Measurements from ENCODE around the gene PTMA. TPM values are rescaled to one million over a fixed set of nuclear protein-coding genes. Genes with fewer than 3 reads are reported as not detected.
A peak's percentile ranks its signal among the peaks of the same experiment; 100 is the strongest.

Gene PTMA
- total RNA-seq, 1 experiment from 2014 or later, result 2,164 TPM

- TF ChIP-seq ZBTB21 (CRISPR knock-in tag; IDR thresholded peaks at IDR 0.05; ENCODE audit: borderline replicate concordance), result no peak
- TF ChIP-seq ZNF232 (CRISPR knock-in tag; IDR thresholded peaks at IDR 0.05), result 0 out of 2 replicates have a peak, but pooled peaks have one; percentile 5
- TF ChIP-seq ZNF281 (CRISPR knock-in tag; IDR thresholded peaks at IDR 0.05), result no peak
- peak; percentile 79 for TF ChIP-seq FOXK1 (CRISPR knock-in tag; IDR thresholded peaks at IDR 0.05)
- TF ChIP-seq NR2C2 (CRISPR knock-in tag; IDR thresholded peaks at IDR 0.05), result peak; percentile 42; the same call in 1 of the 2 replicates
- TF ChIP-seq USF1 (CRISPR knock-in tag; IDR thresholded peaks at IDR 0.05), result 0 out of 2 replicates have a peak, but pooled peaks have one; percentile 32
- peak; percentile 87; the same call in 1 of the 2 replicates for TF ChIP-seq ETV6 (CRISPR knock-in tag; IDR thresholded peaks at IDR 0.05)
- TF ChIP-seq SP1 (CRISPR knock-in tag; conservative IDR thresholded peaks at IDR 0.05), result peak; percentile 76
Observed at GRCh38 chr2:231680992-231681852, 27.1 kb upstream of the PTMA start (continued).

- peak overlapping the region; percentile 99 for H3K27ac Mint-ChIP-seq
- H3K4me3 Mint-ChIP-seq, result peak overlapping the region; percentile 86
- ATAC-seq (no peak), DNase-seq (ENCODE audit: low spot score) (no peak)
- ChIA-PET POLR2A (interaction anchor here (1.0 to 7.0 kb wide), 6 partner anchors 9 to 70 kb away, joined by 3 to 61 read pairs (median 12); partner anchors contain the start of gene PTMA), CTCF (interaction anchor here (1.1 to 13.1 kb wide), 7 partner anchors 8 to 141 kb away, joined by 3 to 206 read pairs (median 7); no protein-coding TSS in a partner anchor)
- H3K9me3 Mint-ChIP-seq, result no peaks in the 10 kb centered on the region
- no peaks in the 10 kb centered on the region for H3K36me3 Mint-ChIP-seq
- H3K27me3 Mint-ChIP-seq (ENCODE audit: low read depth), result no peaks in the 10 kb centered on the region
- peaks cover 54% of the 10 kb centered on the region for H3K4me1 Mint-ChIP-seq
- TF ChIP-seq FOXK1 (CRISPR knock-in tag; IDR thresholded peaks at IDR 0.05) (no peak), ZNF121 (CRISPR knock-in tag; IDR thresholded peaks at IDR 0.05) (no peak), STAT6 (CRISPR knock-in tag; conservative IDR thresholded peaks at IDR 0.05; ENCODE audit: low read depth) (no peak), ETV6 (CRISPR knock-in tag; IDR thresholded peaks at IDR 0.05) (no peak), CREM (CRISPR knock-in tag; IDR thresholded peaks at IDR 0.05) (no peak), ESRRA (CRISPR knock-in tag; IDR thresholded peaks at IDR 0.05; ENCODE audit: borderline replicate concordance) (no peak), E2F4 (CRISPR knock-in tag; IDR thresholded peaks at IDR 0.05; ENCODE audit: borderline replicate concordance, low read depth) (no peak), ZNF423 (CRISPR knock-in tag; IDR thresholded peaks at IDR 0.05) (no peak), USF2 (CRISPR knock-in tag; IDR thresholded peaks at IDR 0.05) (no peak), JUN (CRISPR knock-in tag; IDR thresholded peaks at IDR 0.05) (no peak), CREB1 (CRISPR knock-in tag; IDR thresholded peaks at IDR 0.05) (no peak), ZNF263 (CRISPR knock-in tag; IDR thresholded peaks at IDR 0.05; ENCODE audit: low read depth) (no peak)
- TF ChIP-seq, protein P1, sequence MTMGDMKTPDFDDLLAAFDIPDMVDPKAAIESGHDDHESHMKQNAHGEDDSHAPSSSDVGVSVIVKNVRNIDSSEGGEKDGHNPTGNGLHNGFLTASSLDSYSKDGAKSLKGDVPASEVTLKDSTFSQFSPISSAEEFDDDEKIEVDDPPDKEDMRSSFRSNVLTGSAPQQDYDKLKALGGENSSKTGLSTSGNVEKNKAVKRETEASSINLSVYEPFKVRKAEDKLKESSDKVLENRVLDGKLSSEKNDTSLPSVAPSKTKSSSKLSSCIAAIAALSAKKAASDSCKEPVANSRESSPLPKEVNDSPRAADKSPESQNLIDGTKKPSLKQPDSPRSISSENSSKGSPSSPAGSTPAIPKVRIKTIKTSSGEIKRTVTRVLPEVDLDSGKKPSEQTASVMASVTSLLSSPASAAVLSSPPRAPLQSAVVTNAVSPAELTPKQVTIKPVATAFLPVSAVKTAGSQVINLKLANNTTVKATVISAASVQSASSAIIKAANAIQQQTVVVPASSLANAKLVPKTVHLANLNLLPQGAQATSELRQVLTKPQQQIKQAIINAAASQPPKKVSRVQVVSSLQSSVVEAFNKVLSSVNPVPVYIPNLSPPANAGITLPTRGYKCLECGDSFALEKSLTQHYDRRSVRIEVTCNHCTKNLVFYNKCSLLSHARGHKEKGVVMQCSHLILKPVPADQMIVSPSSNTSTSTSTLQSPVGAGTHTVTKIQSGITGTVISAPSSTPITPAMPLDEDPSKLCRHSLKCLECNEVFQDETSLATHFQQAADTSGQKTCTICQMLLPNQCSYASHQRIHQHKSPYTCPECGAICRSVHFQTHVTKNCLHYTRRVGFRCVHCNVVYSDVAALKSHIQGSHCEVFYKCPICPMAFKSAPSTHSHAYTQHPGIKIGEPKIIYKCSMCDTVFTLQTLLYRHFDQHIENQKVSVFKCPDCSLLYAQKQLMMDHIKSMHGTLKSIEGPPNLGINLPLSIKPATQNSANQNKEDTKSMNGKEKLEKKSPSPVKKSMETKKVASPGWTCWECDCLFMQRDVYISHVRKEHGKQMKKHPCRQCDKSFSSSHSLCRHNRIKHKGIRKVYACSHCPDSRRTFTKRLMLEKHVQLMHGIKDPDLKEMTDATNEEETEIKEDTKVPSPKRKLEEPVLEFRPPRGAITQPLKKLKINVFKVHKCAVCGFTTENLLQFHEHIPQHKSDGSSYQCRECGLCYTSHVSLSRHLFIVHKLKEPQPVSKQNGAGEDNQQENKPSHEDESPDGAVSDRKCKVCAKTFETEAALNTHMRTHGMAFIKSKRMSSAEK (CRISPR knock-in tag; IDR thresholded peaks at IDR 0.05; ENCODE audit: borderline replicate concordance), result no peak
Observed at GRCh38 chr2:231682603-231683291, 25.6 kb upstream of the PTMA start.

Measured in WTC11 (cell line).